GM10847 (cell line): ENCODE data around the gene SNTB2.

Experiments used
- POLR2A ChIP-seq: IDR thresholded peaks from 2 replicates; pipeline ENCODE4 v1.6.1; 2011; ENCODE audit not compliant: insufficient read length; ENCODE audit errors: extremely low read depth

Gene SNTB2

GRCh38 chr16:69253870-69254341 is 66.9 kb downstream of the SNTB2 start:
- TF ChIP-seq POLR2A = no peak

GRCh38 chr16:69260019-69260418 is 73.1 kb downstream of the SNTB2 start:
- no peak for TF ChIP-seq POLR2A

- TF ChIP-seq POLR2A = no peak
These were observed 73.5 kb downstream of the SNTB2 start for GRCh38 chr16:69260506-69260905.

- no peak for TF ChIP-seq POLR2A
These were observed 79.5 kb downstream of the SNTB2 start for GRCh38 chr16:69266334-69267063.

- TF ChIP-seq POLR2A = no peak
These were observed 80.7 kb downstream of the SNTB2 start for GRCh38 chr16:69267633-69268032.

GRCh38 chr16:69270395-69270794 is 83.4 kb downstream of the SNTB2 start:
- no peak for TF ChIP-seq POLR2A

GRCh38 chr16:69270831-69271230 is 83.9 kb downstream of the SNTB2 start:
- TF ChIP-seq POLR2A = no peak

GRCh38 chr16:69273009-69273408 is 86.0 kb downstream of the SNTB2 start:
- no peak for TF ChIP-seq POLR2A

- no peak for TF ChIP-seq POLR2A
These were observed 87.8 kb downstream of the SNTB2 start for GRCh38 chr16:69274699-69275235.

GRCh38 chr16:69276148-69277115 is 89.5 kb downstream of the SNTB2 start:
- TF ChIP-seq POLR2A = no peak

GRCh38 chr16:69277413-69277812 is 90.4 kb downstream of the SNTB2 start:
- no peak for TF ChIP-seq POLR2A

- no peak for TF ChIP-seq POLR2A
These were observed 96.9 kb downstream of the SNTB2 start for GRCh38 chr16:69283851-69284250.

GRCh38 chr16:69285240-69285639 is 98.3 kb downstream of the SNTB2 start:
- no peak for TF ChIP-seq POLR2A

- TF ChIP-seq POLR2A = no peak
These were observed 100.2 kb downstream of the SNTB2 start for GRCh38 chr16:69286941-69287713.

- no peak for TF ChIP-seq POLR2A
These were observed 106.4 kb downstream of the SNTB2 start for GRCh38 chr16:69293401-69293800.

GRCh38 chr16:69294051-69294450 is 107.1 kb downstream of the SNTB2 start:
- TF ChIP-seq POLR2A = no peak

GRCh38 chr16:69298261-69298660 is 111.3 kb downstream of the SNTB2 start:
- no peak for TF ChIP-seq POLR2A
